ENCODE measurements around the gene CCDC171. TPM values are rescaled to one million over a fixed set of nuclear protein-coding genes. Genes with fewer than 3 reads are reported as not detected.

The CCDC171 gene
- total and polyA plus RNA-seq, 11 donors, result 0.30 to 3.4 (median 1.1) TPM

- no peak for ATAC-seq
- H3K9me3 ChIP-seq, result no peaks in the 10 kb centered on the region
- intact Hi-C loops (cut with DNase I), result loop anchor here in 1 of 10 donors (10.0 kb wide), 1 partner anchor 95 kb away; the partner anchor contains the start of gene SNAPC3
- WGBS, 4 donors, result 89 to 93% (median 91%) methylated on average over 2 of the region's 2 CpGs
- H3K27me3 ChIP-seq, result no peaks in the 10 kb centered on the region
- no peaks in the 10 kb centered on the region for H3K36me3 ChIP-seq
- H3K4me1 ChIP-seq, result no peaks in the 10 kb centered on the region
- no peak for TF ChIP-seq CTCF (IDR thresholded peaks at IDR 0.05)
- TF ChIP-seq POLR2A (IDR thresholded peaks at IDR 0.05), result no peak
- H3K4me3 ChIP-seq, result no peak overlapping the region
- H3K27ac ChIP-seq, result no peak overlapping the region
- DNase-seq, result no peak
These were observed 33.0 kb upstream of the CCDC171 start for GRCh38 chr9:15519831-15520230.

DNA sequence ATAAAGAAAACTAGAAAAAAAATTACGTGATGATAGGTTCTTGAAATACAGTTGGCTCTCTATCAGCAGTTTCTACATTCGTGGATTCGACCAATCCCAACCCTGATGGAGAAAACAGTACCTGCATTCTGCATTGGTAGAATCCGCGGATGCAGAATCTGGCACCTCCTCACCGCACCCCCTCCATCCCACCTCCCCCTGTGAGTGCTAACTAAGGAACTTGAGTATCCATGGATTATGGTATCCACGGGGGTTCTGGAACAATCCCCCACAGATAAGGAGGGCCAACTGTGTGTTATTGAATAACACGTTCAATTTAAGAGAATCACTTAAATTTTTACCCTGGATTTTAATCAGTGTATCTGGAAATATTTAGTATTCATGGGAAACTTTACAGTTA is 31.6 kb upstream of the CCDC171 start:
- no peak for TF ChIP-seq CTCF (IDR thresholded peaks at IDR 0.05)
- TF ChIP-seq POLR2A (IDR thresholded peaks at IDR 0.05), result no peak
- 61 to 71% (median 66%) methylated on average over 8 of the region's 8 CpGs for WGBS, 4 donors
- no peak for DNase-seq

GRCh38 chr9:15522130-15522755 is 30.6 kb upstream of the CCDC171 start:
- no peaks in the 10 kb centered on the region for H3K36me3 ChIP-seq
- H3K27me3 ChIP-seq, result no peaks in the 10 kb centered on the region
- TF ChIP-seq CTCF (IDR thresholded peaks at IDR 0.05), result no peak
- no peak for TF ChIP-seq POLR2A (IDR thresholded peaks at IDR 0.05)
- no peaks in the 10 kb centered on the region for H3K4me1 ChIP-seq
- WGBS, 4 donors, result 88 to 92% (median 90%) methylated on average over 3 of the region's 3 CpGs
- ATAC-seq (no peak), DNase-seq (no peak)
- no peaks in the 10 kb centered on the region for H3K9me3 ChIP-seq
- no peak overlapping the region for H3K27ac ChIP-seq
- intact Hi-C loops (cut with DNase I), result no loop called here
- no peak overlapping the region for H3K4me3 ChIP-seq

More for the DNA sequence above, 31.6 kb upstream of the CCDC171 start:
- no peaks in the 10 kb centered on the region for H3K4me1 ChIP-seq
- H3K36me3 ChIP-seq, result no peaks in the 10 kb centered on the region
- H3K4me3 ChIP-seq, result no peak overlapping the region
- H3K27ac ChIP-seq, result no peak overlapping the region
- intact Hi-C loops (cut with DNase I), result no loop called here
- H3K27me3 ChIP-seq, result no peaks in the 10 kb centered on the region
- no peak for ATAC-seq
- no peaks in the 10 kb centered on the region for H3K9me3 ChIP-seq

DNA sequence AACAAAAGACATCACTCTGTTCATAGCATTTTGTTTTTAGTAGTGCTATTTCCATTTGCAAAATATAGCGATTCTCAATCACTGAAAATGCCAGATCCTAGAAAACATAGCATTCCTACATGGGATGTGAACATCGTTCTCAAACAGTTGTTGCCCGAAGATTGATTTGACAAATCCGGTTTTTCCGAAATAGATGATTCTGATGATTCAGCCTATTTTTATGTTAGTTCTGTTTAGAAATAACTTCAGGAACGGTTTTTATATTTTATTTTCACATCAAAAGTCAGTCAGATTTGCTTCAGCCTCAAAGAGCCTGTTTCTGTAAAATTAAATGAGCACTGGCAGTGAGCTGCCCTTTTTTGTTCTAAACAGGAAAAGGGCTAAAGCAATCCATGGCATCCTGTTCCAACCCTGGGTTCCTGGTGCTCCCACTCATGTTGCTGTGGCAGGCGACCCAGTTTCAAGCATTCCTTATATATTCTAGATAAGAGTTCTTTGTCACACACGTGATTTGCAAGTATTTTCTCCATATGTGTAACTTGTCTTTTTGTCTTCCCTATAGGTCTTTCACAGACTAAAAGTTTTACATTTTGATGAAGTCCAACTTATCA is 27.9 kb upstream of the CCDC171 start:
- intact Hi-C loops (cut with DNase I), result no loop called here
- Histone ChIP-seq H3K9me3 (no peaks in the 10 kb centered on the region), H3K4me1 (no peaks in the 10 kb centered on the region), H3K27ac (no peak overlapping the region), H3K27me3 (no peaks in the 10 kb centered on the region), H3K4me3 (no peak overlapping the region), H3K36me3 (no peaks in the 10 kb centered on the region)
- TF ChIP-seq CTCF (IDR thresholded peaks at IDR 0.05) (no peak), POLR2A (IDR thresholded peaks at IDR 0.05) (no peak)
- WGBS, 4 donors, result 62 to 74% (median 70%) methylated on average over 8 of the region's 8 CpGs
- DNase-seq (no peak), ATAC-seq (no peak)
